OCI-LY3 (cell line): ENCODE measurements around the gene SCNM1.

Experiments
- CTCF ChIP-seq: fragments of 200-600, 300-600 bp; sonication (generic); IDR thresholded peaks from 2 replicates; pipeline ENCODE4 v1.5.1; 2014; ENCODE audit warnings: antibody characterized with exemption, low read length, low read depth
- EZH2phosphoT487 ChIP-seq: fragments of 200-600 bp; shearing (Covaris generic); IDR thresholded peaks from 2 replicates; pipeline ENCODE4 v1.6.1; 2018; ENCODE audit warnings: antibody characterized with exemption, mixed run types, low read depth

DNA sequence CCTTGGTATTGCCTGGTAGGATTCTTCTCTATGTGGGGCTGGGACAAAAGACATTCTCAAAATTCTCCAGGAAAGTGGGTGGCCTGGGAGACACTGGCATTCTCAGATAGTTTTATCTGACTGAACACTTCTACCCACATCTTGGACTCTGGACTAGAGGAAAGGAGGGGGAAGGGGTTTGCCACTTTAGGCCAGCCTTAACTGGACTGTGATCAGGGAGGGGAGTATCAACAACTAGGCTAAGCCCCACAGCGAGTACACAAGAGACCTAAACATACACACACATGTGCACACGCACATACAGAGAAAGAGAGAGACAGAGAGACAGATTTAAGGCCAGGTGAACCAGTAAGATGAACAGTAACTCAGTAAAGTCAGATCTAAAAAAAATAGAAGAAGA, 18.3 kb upstream of the SCNM1 start:
- no peak for TF ChIP-seq CTCF
- TF ChIP-seq EZH2phosphoT487: no peak
